ENCODE data around the gene SLC44A5. TPM values are rescaled to one million over a fixed set of nuclear protein-coding genes. Genes with fewer than 3 reads are reported as not detected.

The SLC44A5 gene
- total RNA-seq, 4 donors from 2014 or later: 0.22 to 0.57 (median 0.42) TPM

DNA sequence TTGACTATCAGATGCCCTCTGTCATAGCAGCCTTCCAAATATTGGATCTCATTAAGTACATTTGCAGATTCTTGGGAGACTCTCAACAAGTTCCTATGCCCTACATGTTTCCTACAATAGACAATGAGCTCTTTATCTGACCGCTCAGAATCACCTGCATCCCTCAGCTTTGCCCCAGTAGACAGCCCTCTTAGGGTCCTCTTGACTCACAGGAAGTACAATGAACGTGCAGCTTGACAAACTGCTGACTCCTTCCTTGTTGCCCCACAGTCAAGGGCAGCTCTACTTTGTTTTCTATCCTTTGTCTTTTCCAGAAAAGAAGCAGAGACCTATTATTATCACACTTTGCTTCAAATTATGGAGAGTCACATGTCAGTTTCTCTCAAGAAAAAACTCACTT, 27.6 kb downstream of the SLC44A5 start:
- no peak for TF ChIP-seq CTCF (IDR thresholded peaks at IDR 0.05; ENCODE audit: low read depth)

GRCh38 chr1:75582725-75583261, 28.1 kb downstream of the SLC44A5 start:
- no peak for TF ChIP-seq CTCF (IDR thresholded peaks at IDR 0.05; ENCODE audit: low read depth)

DNA sequence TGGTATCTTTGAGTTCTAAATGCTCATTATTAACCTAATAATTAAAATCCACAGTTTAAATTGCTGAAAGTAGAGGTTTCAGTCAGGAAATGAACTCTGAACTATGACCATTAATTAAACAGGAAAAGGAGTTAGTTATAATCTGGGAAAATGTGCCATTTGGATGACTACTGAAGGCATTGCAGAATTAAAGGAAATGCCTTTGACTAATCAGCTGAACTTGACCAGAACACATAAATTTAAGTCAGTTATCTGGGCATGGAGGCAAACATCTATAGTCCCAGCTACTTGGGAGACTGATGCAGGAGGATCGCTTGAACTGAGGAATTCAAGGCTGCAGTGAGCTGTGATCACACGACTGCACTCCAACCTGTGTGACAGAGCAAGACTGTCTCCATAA, 31.9 kb downstream of the SLC44A5 start:
- no peak for TF ChIP-seq CTCF (IDR thresholded peaks at IDR 0.05; ENCODE audit: low read depth)

GRCh38 chr1:75575837-75576236, 35.1 kb downstream of the SLC44A5 start:
- TF ChIP-seq CTCF (IDR thresholded peaks at IDR 0.05; ENCODE audit: low read depth): no peak

GRCh38 chr1:75567191-75567590, 43.7 kb downstream of the SLC44A5 start:
- no peak for TF ChIP-seq CTCF (IDR thresholded peaks at IDR 0.05; ENCODE audit: low read depth)

- TF ChIP-seq CTCF (IDR thresholded peaks at IDR 0.05; ENCODE audit: low read depth): no peak
These were observed 51.1 kb downstream of the SLC44A5 start for GRCh38 chr1:75559800-75560199.

DNA sequence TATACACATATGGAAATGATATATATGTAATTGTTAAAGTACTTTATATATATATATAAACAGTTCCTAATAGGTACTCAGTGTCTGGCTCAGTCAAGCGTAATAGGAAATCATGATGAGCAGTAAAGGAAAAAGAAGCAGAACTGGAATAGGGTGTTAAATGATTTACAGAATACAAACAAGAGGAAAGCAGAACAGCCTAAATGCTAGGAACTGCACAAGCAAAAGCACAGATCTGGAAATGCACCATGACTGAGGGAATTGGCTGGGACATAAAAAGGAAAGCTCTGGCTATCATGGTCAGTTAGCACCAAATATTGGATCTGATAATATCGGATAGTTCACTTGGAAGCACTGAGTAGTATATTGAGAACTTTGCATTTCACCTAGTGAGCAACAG, 51.8 kb downstream of the SLC44A5 start:
- TF ChIP-seq CTCF (IDR thresholded peaks at IDR 0.05; ENCODE audit: low read depth): no peak

Data from subcutaneous adipose tissue (tissue), 4 donors.